ENCODE measurements around the gene SBF1.
"Not testable (repeated sequence)": the region's sequence is repeated elsewhere in the genome, so short reads cannot be mapped to it uniquely, and the experiment has no call there.

SBF1 gene

GRCh38 chr22:50445880-50446707, 28.7 kb downstream of the SBF1 start:
- DNase-seq (ENCODE audit: low read depth in 2 of 2) = no peak

GRCh38 chr22:50445071-50445879, 29.6 kb downstream of the SBF1 start:
- DNase-seq (ENCODE audit: low read depth in 2 of 2) = no peak

GRCh38 chr22:50444663-50445062, 30.2 kb downstream of the SBF1 start:
- DNase-seq (ENCODE audit: low read depth in 2 of 2) = no peak

- DNase-seq (ENCODE audit: low read depth in 2 of 2) = no peak
Measured at GRCh38 chr22:50443801-50444625, 30.8 kb downstream of the SBF1 start.

- DNase-seq (ENCODE audit: low read depth in 2 of 2) = no peak
Measured at GRCh38 chr22:50443197-50443596, 31.6 kb downstream of the SBF1 start.

GRCh38 chr22:50441428-50441993, 33.3 kb downstream of the SBF1 start:
- DNase-seq (ENCODE audit: low read depth in 2 of 2) = no peak

GRCh38 chr22:50440544-50441249, 34.1 kb downstream of the SBF1 start:
- DNase-seq (ENCODE audit: low read depth in 2 of 2) = no peak

GRCh38 chr22:50439871-50440331, 34.9 kb downstream of the SBF1 start:
- no peak for DNase-seq (ENCODE audit: low read depth in 2 of 2)

- DNase-seq (ENCODE audit: low read depth in 2 of 2) = no peak
Measured at GRCh38 chr22:50439314-50439870, 35.4 kb downstream of the SBF1 start.

GRCh38 chr22:50438305-50439275, 36.2 kb downstream of the SBF1 start:
- no peak for DNase-seq (ENCODE audit: low read depth in 2 of 2)

GRCh38 chr22:50437511-50438304, 37.1 kb downstream of the SBF1 start:
- no peak for DNase-seq (ENCODE audit: low read depth in 2 of 2)

GRCh38 chr22:50436841-50437341, 37.9 kb downstream of the SBF1 start:
- no peak for DNase-seq (ENCODE audit: low read depth in 2 of 2)

GRCh38 chr22:50436015-50436830, 38.6 kb downstream of the SBF1 start:
- DNase-seq (ENCODE audit: low read depth in 2 of 2) = no peak

GRCh38 chr22:50435291-50436014, 39.4 kb downstream of the SBF1 start:
- DNase-seq (ENCODE audit: low read depth in 2 of 2) = no peak

- DNase-seq (ENCODE audit: low read depth in 2 of 2) = no peak
Measured at GRCh38 chr22:50434849-50435248, 40.0 kb downstream of the SBF1 start.

- not testable (repeated sequence) for DNase-seq (ENCODE audit: low read depth in 2 of 2)
Measured at GRCh38 chr22:50432877-50433510, 41.8 kb downstream of the SBF1 start.
